Measurements from ENCODE around the gene FOS. TPM values are rescaled to one million over a fixed set of nuclear protein-coding genes. Genes with fewer than 3 reads are reported as not detected.

The FOS gene
- total and polyA plus RNA-seq, 2 of the 13 experiments (the other 11 are each of a cell fraction or from before 2014, with no cell fraction given): 15.9 to 24.2 TPM

DNA sequence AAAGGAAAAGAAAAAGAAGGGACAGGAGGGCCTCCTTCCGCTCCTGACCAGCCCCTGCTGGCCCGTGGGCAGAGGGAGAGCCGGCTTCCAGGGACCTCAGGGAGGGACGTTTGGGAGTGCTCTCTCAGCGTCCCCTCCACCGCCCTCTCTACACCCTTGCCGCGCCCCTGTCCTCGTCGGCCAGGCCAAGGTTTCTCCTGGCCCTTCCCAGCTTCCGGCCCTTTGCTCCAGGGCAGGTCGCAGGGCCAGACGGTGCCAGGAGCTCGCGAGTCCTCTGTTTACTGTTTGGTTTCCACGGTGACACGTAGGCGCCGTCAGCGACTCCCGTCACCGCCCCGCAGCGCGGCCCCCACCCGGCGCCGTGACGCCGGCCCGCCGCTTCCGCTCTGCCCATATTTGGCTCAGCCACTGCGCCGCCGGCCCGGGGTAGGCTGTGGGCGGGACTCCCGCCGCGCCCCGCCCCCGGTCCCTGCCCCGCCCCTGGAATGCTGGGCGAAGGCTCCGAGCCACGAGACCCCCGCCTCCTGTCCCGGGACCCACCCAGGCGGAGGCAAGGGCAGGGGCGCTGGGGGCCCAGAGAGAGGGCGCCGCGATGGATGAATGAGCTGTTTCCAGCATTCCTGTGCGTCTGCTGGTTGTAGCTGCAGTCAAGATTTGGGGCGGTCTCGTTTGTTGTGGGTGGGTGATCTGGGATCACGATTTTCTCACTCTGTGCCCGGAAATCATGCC lies 15.5 kb downstream of the FOS start (continued):
- TF ChIP-seq, protein P1, sequence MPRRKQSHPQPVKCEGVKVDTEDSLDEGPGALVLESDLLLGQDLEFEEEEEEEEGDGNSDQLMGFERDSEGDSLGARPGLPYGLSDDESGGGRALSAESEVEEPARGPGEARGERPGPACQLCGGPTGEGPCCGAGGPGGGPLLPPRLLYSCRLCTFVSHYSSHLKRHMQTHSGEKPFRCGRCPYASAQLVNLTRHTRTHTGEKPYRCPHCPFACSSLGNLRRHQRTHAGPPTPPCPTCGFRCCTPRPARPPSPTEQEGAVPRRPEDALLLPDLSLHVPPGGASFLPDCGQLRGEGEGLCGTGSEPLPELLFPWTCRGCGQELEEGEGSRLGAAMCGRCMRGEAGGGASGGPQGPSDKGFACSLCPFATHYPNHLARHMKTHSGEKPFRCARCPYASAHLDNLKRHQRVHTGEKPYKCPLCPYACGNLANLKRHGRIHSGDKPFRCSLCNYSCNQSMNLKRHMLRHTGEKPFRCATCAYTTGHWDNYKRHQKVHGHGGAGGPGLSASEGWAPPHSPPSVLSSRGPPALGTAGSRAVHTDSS (CRISPR knock-in tag; conservative IDR thresholded peaks at IDR 0.05): no peak
- TF ChIP-seq ZMYM4 (CRISPR knock-in tag; IDR thresholded peaks at IDR 0.05): peak; percentile 51; the same call in 1 of the 2 replicates
- TF ChIP-seq ZNF629 (CRISPR knock-in tag; conservative IDR thresholded peaks at IDR 0.05): no peak
- TF ChIP-seq ELF1 (CRISPR knock-in tag; IDR thresholded peaks at IDR 0.05): peak; percentile 71
- no peak for TF ChIP-seq ZKSCAN8 (CRISPR knock-in tag; IDR thresholded peaks at IDR 0.05; ENCODE audit: borderline replicate concordance)
- TF ChIP-seq YY1 (IDR thresholded peaks at IDR 0.05; ENCODE audit: insufficient read depth, insufficient replicate concordance, low read depth, low read length): peak; percentile 23
- TF ChIP-seq ZFP82 (CRISPR knock-in tag; IDR thresholded peaks at IDR 0.05; ENCODE audit: borderline replicate concordance): no peak
- no peak for TF ChIP-seq ZNF672 (CRISPR knock-in tag; IDR thresholded peaks at IDR 0.05)
- TF ChIP-seq, protein P2, sequence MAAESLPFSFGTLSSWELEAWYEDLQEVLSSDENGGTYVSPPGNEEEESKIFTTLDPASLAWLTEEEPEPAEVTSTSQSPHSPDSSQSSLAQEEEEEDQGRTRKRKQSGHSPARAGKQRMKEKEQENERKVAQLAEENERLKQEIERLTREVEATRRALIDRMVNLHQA (CRISPR knock-in tag; IDR thresholded peaks at IDR 0.05): no peak
- no peak for TF ChIP-seq CBX1 (IDR thresholded peaks at IDR 0.05; ENCODE audit: low read depth)
- TF ChIP-seq NFATC3 (CRISPR knock-in tag; IDR thresholded peaks at IDR 0.05): no peak
- TF ChIP-seq ZFY (CRISPR knock-in tag; IDR thresholded peaks at IDR 0.05): peak; percentile 85
- TF ChIP-seq, protein P3, sequence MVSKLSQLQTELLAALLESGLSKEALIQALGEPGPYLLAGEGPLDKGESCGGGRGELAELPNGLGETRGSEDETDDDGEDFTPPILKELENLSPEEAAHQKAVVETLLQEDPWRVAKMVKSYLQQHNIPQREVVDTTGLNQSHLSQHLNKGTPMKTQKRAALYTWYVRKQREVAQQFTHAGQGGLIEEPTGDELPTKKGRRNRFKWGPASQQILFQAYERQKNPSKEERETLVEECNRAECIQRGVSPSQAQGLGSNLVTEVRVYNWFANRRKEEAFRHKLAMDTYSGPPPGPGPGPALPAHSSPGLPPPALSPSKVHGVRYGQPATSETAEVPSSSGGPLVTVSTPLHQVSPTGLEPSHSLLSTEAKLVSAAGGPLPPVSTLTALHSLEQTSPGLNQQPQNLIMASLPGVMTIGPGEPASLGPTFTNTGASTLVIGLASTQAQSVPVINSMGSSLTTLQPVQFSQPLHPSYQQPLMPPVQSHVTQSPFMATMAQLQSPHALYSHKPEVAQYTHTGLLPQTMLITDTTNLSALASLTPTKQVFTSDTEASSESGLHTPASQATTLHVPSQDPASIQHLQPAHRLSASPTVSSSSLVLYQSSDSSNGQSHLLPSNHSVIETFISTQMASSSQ (IDR thresholded peaks at IDR 0.05; ENCODE audit: low read depth): no peak
- TF ChIP-seq, protein P3 (CRISPR knock-in tag; IDR thresholded peaks at IDR 0.05; ENCODE audit: borderline replicate concordance): no peak
- TF ChIP-seq KDM5B (CRISPR knock-in tag; IDR thresholded peaks at IDR 0.05; ENCODE audit: borderline replicate concordance): peak; percentile 65; the same call in 1 of the 2 replicates
- TF ChIP-seq, protein P4, sequence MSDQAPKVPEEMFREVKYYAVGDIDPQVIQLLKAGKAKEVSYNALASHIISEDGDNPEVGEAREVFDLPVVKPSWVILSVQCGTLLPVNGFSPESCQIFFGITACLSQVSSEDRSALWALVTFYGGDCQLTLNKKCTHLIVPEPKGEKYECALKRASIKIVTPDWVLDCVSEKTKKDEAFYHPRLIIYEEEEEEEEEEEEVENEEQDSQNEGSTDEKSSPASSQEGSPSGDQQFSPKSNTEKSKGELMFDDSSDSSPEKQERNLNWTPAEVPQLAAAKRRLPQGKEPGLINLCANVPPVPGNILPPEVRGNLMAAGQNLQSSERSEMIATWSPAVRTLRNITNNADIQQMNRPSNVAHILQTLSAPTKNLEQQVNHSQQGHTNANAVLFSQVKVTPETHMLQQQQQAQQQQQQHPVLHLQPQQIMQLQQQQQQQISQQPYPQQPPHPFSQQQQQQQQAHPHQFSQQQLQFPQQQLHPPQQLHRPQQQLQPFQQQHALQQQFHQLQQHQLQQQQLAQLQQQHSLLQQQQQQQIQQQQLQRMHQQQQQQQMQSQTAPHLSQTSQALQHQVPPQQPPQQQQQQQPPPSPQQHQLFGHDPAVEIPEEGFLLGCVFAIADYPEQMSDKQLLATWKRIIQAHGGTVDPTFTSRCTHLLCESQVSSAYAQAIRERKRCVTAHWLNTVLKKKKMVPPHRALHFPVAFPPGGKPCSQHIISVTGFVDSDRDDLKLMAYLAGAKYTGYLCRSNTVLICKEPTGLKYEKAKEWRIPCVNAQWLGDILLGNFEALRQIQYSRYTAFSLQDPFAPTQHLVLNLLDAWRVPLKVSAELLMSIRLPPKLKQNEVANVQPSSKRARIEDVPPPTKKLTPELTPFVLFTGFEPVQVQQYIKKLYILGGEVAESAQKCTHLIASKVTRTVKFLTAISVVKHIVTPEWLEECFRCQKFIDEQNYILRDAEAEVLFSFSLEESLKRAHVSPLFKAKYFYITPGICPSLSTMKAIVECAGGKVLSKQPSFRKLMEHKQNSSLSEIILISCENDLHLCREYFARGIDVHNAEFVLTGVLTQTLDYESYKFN (CRISPR knock-in tag; conservative IDR thresholded peaks at IDR 0.05): peak; percentile 75
- no peak for TF ChIP-seq ZNF772 (CRISPR knock-in tag; IDR thresholded peaks at IDR 0.05)
- TF ChIP-seq ZNF768 (CRISPR knock-in tag; IDR thresholded peaks at IDR 0.05): no peak
- no peak for TF ChIP-seq JARID2 (CRISPR knock-in tag; IDR thresholded peaks at IDR 0.05; ENCODE audit: insufficient replicate concordance)
- peak; percentile 64; the same call in 1 of the 2 replicates for TF ChIP-seq TGIF2 (CRISPR knock-in tag; IDR thresholded peaks at IDR 0.05)
